Epithelial cell of esophagus (primary cell): ENCODE results near the gene INPP4A.

ENCODE experiments used
- DNase-seq: peaks from one replicate; pipeline ENCODE4 v3.0.0; 2010; ENCODE audit warnings: low read depth
- H3K4me3 ChIP-seq: 2 replicates; pipeline ENCODE4 v1.5.1; 2011; ENCODE audit warnings: mild to moderate bottlenecking, low read length, control low read depth
- CTCF ChIP-seq: IDR thresholded peaks from 2 replicates; pipeline ENCODE4 v1.5.1; 2011; ENCODE audit warnings: low read depth, mild to moderate bottlenecking, low read length, control low read depth, inconsistent platforms; ENCODE audit not compliant: insufficient read depth; ENCODE audit errors: missing control alignments

INPP4A gene

GRCh38 chr2:98514879-98515249 is 70.2 kb downstream of the INPP4A start:
- no peak overlapping the region for H3K4me3 ChIP-seq
- TF ChIP-seq CTCF, result no peak
- DNase-seq, result no peak

GRCh38 chr2:98515250-98515991 is 70.8 kb downstream of the INPP4A start:
- DNase-seq, result peak; percentile 22
- TF ChIP-seq CTCF, result no peak
- H3K4me3 ChIP-seq, result no peak overlapping the region

- no peak overlapping the region for H3K4me3 ChIP-seq
- TF ChIP-seq CTCF, result no peak
- DNase-seq, result no peak
Measured at GRCh38 chr2:98516571-98516970, 71.9 kb downstream of the INPP4A start.

- DNase-seq, result no peak
- no peak for TF ChIP-seq CTCF
- no peak overlapping the region for H3K4me3 ChIP-seq
Measured at GRCh38 chr2:98517636-98518035, 73.0 kb downstream of the INPP4A start.

- peak; percentile 24 for DNase-seq
- no peak overlapping the region for H3K4me3 ChIP-seq
- peak; percentile 25 for TF ChIP-seq CTCF
Measured at GRCh38 chr2:98518101-98518500, 73.4 kb downstream of the INPP4A start.

- no peak overlapping the region for H3K4me3 ChIP-seq
- DNase-seq, result no peak
- TF ChIP-seq CTCF, result no peak
Measured at GRCh38 chr2:98519156-98519555, 74.5 kb downstream of the INPP4A start.

GRCh38 chr2:98519851-98520250 is 75.2 kb downstream of the INPP4A start:
- TF ChIP-seq CTCF, result no peak
- no peak for DNase-seq
- H3K4me3 ChIP-seq, result no peak overlapping the region
